ENCODE measurements around the gene NOB1.
"Not testable (repeated sequence)": the region's sequence is repeated elsewhere in the genome, so short reads cannot be mapped to it uniquely, and the experiment has no call there.

DNA sequence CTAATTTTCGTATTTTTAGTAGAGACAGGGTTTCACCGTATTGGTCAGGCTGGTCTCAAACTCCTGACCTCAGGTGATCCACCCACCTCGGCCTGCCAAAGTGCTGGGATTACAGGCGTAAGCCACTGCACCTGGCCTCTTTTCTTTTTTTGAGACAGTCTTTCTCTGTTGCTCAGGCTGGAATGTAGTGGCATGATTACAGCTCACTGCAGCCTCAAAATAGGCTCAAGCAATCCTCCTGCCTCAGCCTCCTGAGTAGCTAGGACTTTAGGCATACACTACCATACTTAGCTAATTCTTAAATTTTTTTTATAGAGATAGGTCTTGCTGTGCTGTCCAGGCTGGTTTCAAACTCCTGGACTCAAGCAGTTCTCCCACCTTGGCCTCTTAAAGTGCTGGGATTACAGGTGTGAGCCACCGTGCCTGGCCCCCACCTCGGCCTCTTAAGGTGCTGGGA lies 36.7 kb upstream of the NOB1 start:
- TF ChIP-seq, protein P1, sequence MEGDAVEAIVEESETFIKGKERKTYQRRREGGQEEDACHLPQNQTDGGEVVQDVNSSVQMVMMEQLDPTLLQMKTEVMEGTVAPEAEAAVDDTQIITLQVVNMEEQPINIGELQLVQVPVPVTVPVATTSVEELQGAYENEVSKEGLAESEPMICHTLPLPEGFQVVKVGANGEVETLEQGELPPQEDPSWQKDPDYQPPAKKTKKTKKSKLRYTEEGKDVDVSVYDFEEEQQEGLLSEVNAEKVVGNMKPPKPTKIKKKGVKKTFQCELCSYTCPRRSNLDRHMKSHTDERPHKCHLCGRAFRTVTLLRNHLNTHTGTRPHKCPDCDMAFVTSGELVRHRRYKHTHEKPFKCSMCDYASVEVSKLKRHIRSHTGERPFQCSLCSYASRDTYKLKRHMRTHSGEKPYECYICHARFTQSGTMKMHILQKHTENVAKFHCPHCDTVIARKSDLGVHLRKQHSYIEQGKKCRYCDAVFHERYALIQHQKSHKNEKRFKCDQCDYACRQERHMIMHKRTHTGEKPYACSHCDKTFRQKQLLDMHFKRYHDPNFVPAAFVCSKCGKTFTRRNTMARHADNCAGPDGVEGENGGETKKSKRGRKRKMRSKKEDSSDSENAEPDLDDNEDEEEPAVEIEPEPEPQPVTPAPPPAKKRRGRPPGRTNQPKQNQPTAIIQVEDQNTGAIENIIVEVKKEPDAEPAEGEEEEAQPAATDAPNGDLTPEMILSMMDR (conservative IDR thresholded peaks at IDR 0.05; ENCODE audit: low read depth, low read length), result not testable (repeated sequence)
- not testable (repeated sequence) for TF ChIP-seq MAFK (IDR thresholded peaks at IDR 0.05; ENCODE audit: low read depth, low read length); POLR2A (IDR thresholded peaks at IDR 0.05; ENCODE audit: low read depth, low read length); MXI1 (IDR thresholded peaks at IDR 0.05; ENCODE audit: borderline replicate concordance, low read depth, low read length); CEBPB (IDR thresholded peaks at IDR 0.05; ENCODE audit: low read depth, low read length)
- TF ChIP-seq, protein P2, sequence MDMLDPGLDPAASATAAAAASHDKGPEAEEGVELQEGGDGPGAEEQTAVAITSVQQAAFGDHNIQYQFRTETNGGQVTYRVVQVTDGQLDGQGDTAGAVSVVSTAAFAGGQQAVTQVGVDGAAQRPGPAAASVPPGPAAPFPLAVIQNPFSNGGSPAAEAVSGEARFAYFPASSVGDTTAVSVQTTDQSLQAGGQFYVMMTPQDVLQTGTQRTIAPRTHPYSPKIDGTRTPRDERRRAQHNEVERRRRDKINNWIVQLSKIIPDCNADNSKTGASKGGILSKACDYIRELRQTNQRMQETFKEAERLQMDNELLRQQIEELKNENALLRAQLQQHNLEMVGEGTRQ (IDR thresholded peaks at IDR 0.05; ENCODE audit: low read depth, low read length), result not testable (repeated sequence)

All from IMR-90 (cell line).